H9 (cell line): Measurements from ENCODE around the gene ITGA7. TPM values are rescaled to one million over a fixed set of nuclear protein-coding genes. Genes with fewer than 3 reads are reported as not detected.

Experiments used
- DNase-seq: peaks from one replicate; pipeline ENCODE4 v3.0.0-alpha.2; 2017
- H2AFZ ChIP-seq: one replicate; pipeline ENCODE4 v1.6.1; 2013; ENCODE audit warnings: mild to moderate bottlenecking, low read length, control low read depth, moderate library complexity
- H2AK5ac ChIP-seq: 2 replicates; pipeline ENCODE4 v1.6.1; 2013; ENCODE audit warnings: low read length, control low read depth, mixed read lengths; ENCODE audit not compliant: insufficient read length
- H2BK120ac ChIP-seq: one replicate; pipeline ENCODE4 v1.6.1; 2013; ENCODE audit warnings: low read depth, mild to moderate bottlenecking, low read length, control low read depth, inconsistent platforms; ENCODE audit not compliant: poor library complexity, severe bottlenecking
- H2BK12ac ChIP-seq: 2 replicates; pipeline ENCODE4 v1.6.1; 2013; ENCODE audit warnings: low read length, control low read depth, mixed read lengths, low read depth; ENCODE audit not compliant: insufficient read length
- H2BK15ac ChIP-seq: 2 replicates; pipeline ENCODE4 v1.6.1; 2013; ENCODE audit warnings: low read depth, low read length, control low read depth
- H2BK20ac ChIP-seq: one replicate; pipeline ENCODE4 v1.6.1; 2013; ENCODE audit warnings: low read depth, mild to moderate bottlenecking, low read length, control low read depth, inconsistent platforms; ENCODE audit not compliant: poor library complexity, severe bottlenecking
- H2BK5ac ChIP-seq: 2 replicates; pipeline ENCODE4 v1.6.1; 2013; ENCODE audit warnings: low read length, control low read depth, mixed read lengths; ENCODE audit not compliant: insufficient read length
- H3K14ac ChIP-seq: 2 replicates; pipeline ENCODE4 v1.6.1; 2013; ENCODE audit warnings: low read length, control low read depth; ENCODE audit not compliant: insufficient read depth
- H3K18ac ChIP-seq: 2 replicates; pipeline ENCODE4 v1.6.1; 2013; ENCODE audit warnings: low read depth, mild to moderate bottlenecking, mixed read lengths, low read length, control low read depth; ENCODE audit not compliant: insufficient read length
- H3K23ac ChIP-seq: 2 replicates; pipeline ENCODE4 v1.6.1; 2013; ENCODE audit warnings: low read length, control low read depth, mixed read lengths, low read depth; ENCODE audit not compliant: insufficient read length
- H3K23me2 ChIP-seq: 2 replicates; pipeline ENCODE4 v1.6.1; 2013; ENCODE audit warnings: low read depth, mild to moderate bottlenecking, mixed read lengths, low read length, control low read depth; ENCODE audit not compliant: insufficient read length, poor library complexity, severe bottlenecking
- H3K27ac ChIP-seq: 2 replicates; pipeline ENCODE4 v1.5.1; 2013; ENCODE audit warnings: low read length, control low read depth, mixed read lengths, low read depth; ENCODE audit not compliant: insufficient read length
- H3K27me3 ChIP-seq: 2 replicates; pipeline ENCODE4 v1.6.1; 2013; ENCODE audit warnings: low read length, control low read depth, inconsistent platforms; ENCODE audit not compliant: insufficient read depth
- H3K4ac ChIP-seq: 2 replicates; pipeline ENCODE4 v1.6.1; 2013; ENCODE audit warnings: low read depth, mild to moderate bottlenecking, control low read depth, inconsistent platforms, low read length, moderate library complexity
- H3K4me1 ChIP-seq: 2 replicates; pipeline ENCODE4 v1.6.1; 2013; ENCODE audit warnings: low read length, control low read depth, inconsistent platforms; ENCODE audit not compliant: insufficient read depth
- H3K4me2 ChIP-seq: 2 replicates; pipeline ENCODE4 v1.6.1; 2013; ENCODE audit warnings: low read length, control low read depth, mixed read lengths; ENCODE audit not compliant: insufficient read length, insufficient read depth
- H3K56ac ChIP-seq: 2 replicates; pipeline ENCODE4 v1.6.1; 2013; ENCODE audit warnings: low read depth, mild to moderate bottlenecking, mixed read lengths, low read length, control low read depth; ENCODE audit not compliant: insufficient read length
- H3K79me1 ChIP-seq: 2 replicates; pipeline ENCODE4 v1.6.1; 2013; ENCODE audit warnings: low read depth, mild to moderate bottlenecking, moderate library complexity, low read length, control low read depth, inconsistent platforms; ENCODE audit not compliant: insufficient read depth, poor library complexity, severe bottlenecking
- H3K79me2 ChIP-seq: 2 replicates; pipeline ENCODE4 v1.6.1; 2013; ENCODE audit warnings: low read length, control low read depth, inconsistent platforms; ENCODE audit not compliant: insufficient read depth
- H3K9ac ChIP-seq: 2 replicates; pipeline ENCODE4 v1.6.1; 2013; ENCODE audit warnings: low read length, control low read depth, mixed read lengths; ENCODE audit not compliant: insufficient read length; ENCODE audit errors: extremely low read depth
- H3K9me3 ChIP-seq: one replicate; pipeline ENCODE4 v1.6.1; 2013; ENCODE audit warnings: low read depth, low read length, inconsistent platforms; ENCODE audit not compliant: control insufficient read depth
- H3T11ph ChIP-seq: one replicate; pipeline ENCODE4 v1.6.1; 2013; ENCODE audit warnings: mild to moderate bottlenecking, low read length, control low read depth, inconsistent platforms
- H4K20me1 ChIP-seq: one replicate; pipeline ENCODE4 v1.6.1; 2013; ENCODE audit not compliant: control insufficient read depth, insufficient read length, insufficient read depth
- H4K5ac ChIP-seq: 2 replicates; pipeline ENCODE4 v1.6.1; 2013; ENCODE audit warnings: low read depth, mild to moderate bottlenecking, mixed read lengths, low read length, control low read depth; ENCODE audit not compliant: insufficient read length
- H4K8ac ChIP-seq: replicated peaks from 2 replicates; pipeline ENCODE4 v1.6.1; 2013; ENCODE audit warnings: low read length, control low read depth, mixed read lengths, low read depth; ENCODE audit not compliant: insufficient read length
- H4K91ac ChIP-seq: 2 replicates; pipeline ENCODE4 v1.6.1; 2013; ENCODE audit warnings: low read depth, mild to moderate bottlenecking, moderate library complexity, mixed read lengths, low read length, control low read depth; ENCODE audit not compliant: insufficient read length
- H3K27ac Mint-ChIP-seq, 3 experiments: 2 replicates in 2 of 3; 3 replicates in 1 of 3; pipeline ENCODE4 v1.8.0; 2020 to 2021; ENCODE audit warnings: mixed read lengths in 3 of 3, mild to moderate bottlenecking in 1 of 3, moderate library complexity in 1 of 3
- H3K27me3 Mint-ChIP-seq: 2 replicates; pipeline ENCODE4 v1.8.0; 2021; ENCODE audit warnings: low read depth, mild to moderate bottlenecking, moderate library complexity, mixed read lengths
- H3K36me3 Mint-ChIP-seq, 3 experiments: 2 replicates in 2 of 3; 3 replicates in 1 of 3; pipeline ENCODE4 v1.8.0; 2020 to 2021; ENCODE audit warnings: low read depth in 3 of 3, mixed read lengths in 3 of 3; ENCODE audit not compliant: insufficient read depth in 1 of 3
- H3K4me1 Mint-ChIP-seq, 2 experiments: 2 replicates each; pipeline ENCODE4 v1.8.0; 2020; ENCODE audit warnings: mixed read lengths in 2 of 2
- H3K4me3 Mint-ChIP-seq, 2 experiments: 2 replicates in 1 of 2; 3 replicates in 1 of 2; pipeline ENCODE4 v1.8.0; 2020 to 2021; ENCODE audit warnings: mild to moderate bottlenecking in 2 of 2, mixed read lengths in 2 of 2, moderate library complexity in 1 of 2
- H3K9me3 Mint-ChIP-seq, 2 experiments: 2 replicates in 1 of 2; 3 replicates in 1 of 2; pipeline ENCODE4 v1.8.0; 2020; ENCODE audit warnings: mild to moderate bottlenecking in 2 of 2, mixed read lengths in 2 of 2, moderate library complexity in 1 of 2
- CTCF ChIP-seq: fragments of 200-600 bp; sonication (generic); conservative IDR thresholded peaks from 3 replicates; pipeline ENCODE4 v1.8.0; 2021; ENCODE audit warnings: antibody characterized with exemption, mild to moderate bottlenecking
- WGBS: extraction: QIAGEN DNeasy Blood & Tissue Kit; methylation state at CpG from one replicate; pipeline ENCODE4 v1.1.7; 2013; ENCODE audit warnings: missing lambda C conversion rate, low lambda C conversion rate, mixed read lengths; ENCODE audit not compliant: insufficient read length; ENCODE audit errors: extremely low coverage; 5-methylcytosine and 5-hydroxymethylcytosine counted together
- total RNA-seq: library from RNA; stranded (reverse); gene quantifications from 2 replicates; pipeline ENCODE4 v1.2.1, GENCODE V29; 2021

Gene ITGA7
- total RNA-seq, 1 experiment from 2014 or later = 119 TPM

DNA sequence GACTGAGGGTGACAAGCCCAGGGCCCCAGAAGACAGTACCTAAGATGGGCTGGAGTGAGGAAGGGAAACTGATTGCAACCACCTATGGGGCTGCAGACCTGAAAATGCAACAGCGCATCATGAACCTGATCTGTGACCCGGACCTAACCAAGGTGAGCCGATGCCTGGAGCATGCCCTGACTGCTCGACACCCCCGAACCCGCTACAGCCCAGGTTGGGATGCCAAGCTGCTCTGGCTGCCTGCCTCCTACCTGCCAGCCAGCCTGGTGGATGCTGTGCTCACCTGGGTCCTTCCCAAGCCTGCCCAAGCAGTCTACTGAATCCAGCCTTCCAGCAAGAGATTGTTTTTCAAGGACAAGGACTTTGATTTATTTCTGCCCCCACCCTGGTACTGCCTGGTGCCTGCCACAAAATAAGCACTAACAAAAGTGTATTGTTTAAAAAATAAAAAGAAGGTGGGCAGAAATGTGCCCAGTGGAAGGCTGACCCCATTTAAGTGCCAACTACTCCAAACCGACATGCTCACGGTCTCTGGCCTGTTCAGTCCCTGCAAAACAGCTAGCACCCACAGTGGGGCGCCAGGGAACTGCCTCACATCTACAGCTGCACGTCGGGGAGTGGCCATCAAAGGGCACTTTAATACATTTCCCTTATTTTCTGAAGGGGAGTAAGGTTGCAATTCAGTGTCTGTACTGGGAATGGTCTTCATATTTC lies 16.7 kb upstream of the ITGA7 start:
- Histone ChIP-seq H2BK20ac (no peak overlapping the region), H4K5ac (no peak overlapping the region), H3K9me3 (no peaks in the 10 kb centered on the region), H3K27me3 (no peaks in the 10 kb centered on the region), H3K79me1 (peaks cover 7% of the 10 kb centered on the region), H3K4me2 (no peak overlapping the region), H2BK15ac (no peak overlapping the region), H3K56ac (no peak overlapping the region), H3K4me1 (peaks cover 3% of the 10 kb centered on the region; the same call in 1 of the 2 replicates), H3K18ac (no peak overlapping the region), H4K8ac (no peak overlapping the region), H3K23me2 (peaks cover 7% of the 10 kb centered on the region), H3K14ac (no peak overlapping the region), H3K4ac (no peak overlapping the region), H3K27ac (no peak overlapping the region), H2BK120ac (no peak overlapping the region), H3T11ph (no peak overlapping the region), H4K91ac (no peak overlapping the region), H2AFZ (no peak overlapping the region), H2BK5ac (no peak overlapping the region), H3K23ac (no peak overlapping the region), H2AK5ac (no peak overlapping the region), H3K79me2 (peaks cover 7% of the 10 kb centered on the region; the same call in 1 of the 2 replicates), H2BK12ac (no peak overlapping the region), H3K9ac (no peak overlapping the region), H4K20me1 (no peaks in the 10 kb centered on the region)
- peaks cover 23 to 30% of the 10 kb centered on the region in 2 experiments for H3K4me1 Mint-ChIP-seq
- peak; percentile 72 for TF ChIP-seq CTCF
- H3K4me3 Mint-ChIP-seq = peak overlapping the region; percentile 5; a peak in 1 of 5 replicates
- DNase-seq = peak; percentile 81
- no peaks in the 10 kb centered on the region for H3K27me3 Mint-ChIP-seq
- H3K36me3 Mint-ChIP-seq = peaks cover 21 to 49% (median 46%) of the 10 kb centered on the region in 3 experiments; a peak in 6 of 7 replicates
- no peaks in the 10 kb centered on the region for H3K9me3 Mint-ChIP-seq
- no CpG with 5 or more reads among the region's 11 CpGs for WGBS
- peak overlapping the region in 2 of 3 experiments; percentile 2 to 32; a peak in 2 of 7 replicates for H3K27ac Mint-ChIP-seq
